AG09319 (cell line): ENCODE measurements around the gene GTF2IRD1.
"Not testable (repeated sequence)": the region's sequence is repeated elsewhere in the genome, so short reads cannot be mapped to it uniquely, and the experiment has no call there.

Experiments used
- DNase-seq: peaks from one replicate; pipeline ENCODE4 v3.0.0-alpha.2; 2010; ENCODE audit warnings: low read depth; ENCODE audit errors: extremely low read depth
- CTCF ChIP-seq: IDR thresholded peaks from 2 replicates; pipeline ENCODE4 v1.5.1; 2011; ENCODE audit warnings: low read depth, mild to moderate bottlenecking, inconsistent platforms, low read length, moderate library complexity

The GTF2IRD1 gene

GRCh38 chr7:74420006-74420405 is 33.7 kb upstream of the GTF2IRD1 start:
- no peak for DNase-seq
- TF ChIP-seq CTCF: no peak

- TF ChIP-seq CTCF: no peak
- DNase-seq: no peak
These were observed 29.3 kb upstream of the GTF2IRD1 start for GRCh38 chr7:74424291-74424880.

- TF ChIP-seq CTCF: no peak
- DNase-seq: no peak
These were observed 25.7 kb upstream of the GTF2IRD1 start for GRCh38 chr7:74428023-74428422.

GRCh38 chr7:74429153-74429747 is 24.5 kb upstream of the GTF2IRD1 start:
- no peak for DNase-seq
- no peak for TF ChIP-seq CTCF

GRCh38 chr7:74430409-74430808 is 23.3 kb upstream of the GTF2IRD1 start:
- not testable (repeated sequence) for DNase-seq

GRCh38 chr7:74430961-74431466 is 22.7 kb upstream of the GTF2IRD1 start:
- DNase-seq: no peak
- TF ChIP-seq CTCF: no peak

GRCh38 chr7:74437291-74437571 is 16.5 kb upstream of the GTF2IRD1 start:
- not testable (repeated sequence) for DNase-seq

GRCh38 chr7:74438327-74438726 is 15.4 kb upstream of the GTF2IRD1 start:
- no peak for DNase-seq

More at GRCh38 chr7:74438327-74438726, 15.4 kb upstream of the GTF2IRD1 start:
- no peak for TF ChIP-seq CTCF
